IPS-11a (cell line): ENCODE data around the gene REEP1.

ENCODE experiments used
- H3K4me3 ChIP-seq: one replicate; pipeline ENCODE4 v1.5.1; 2013; ENCODE audit warnings: low read depth, low read length, control low read depth

REEP1 gene

GRCh38 chr2:86308356-86308755 is 29.1 kb downstream of the REEP1 start:
- H3K4me3 ChIP-seq = no peak overlapping the region

- no peak overlapping the region for H3K4me3 ChIP-seq
Observed at GRCh38 chr2:86307431-86307830, 30.0 kb downstream of the REEP1 start.

DNA sequence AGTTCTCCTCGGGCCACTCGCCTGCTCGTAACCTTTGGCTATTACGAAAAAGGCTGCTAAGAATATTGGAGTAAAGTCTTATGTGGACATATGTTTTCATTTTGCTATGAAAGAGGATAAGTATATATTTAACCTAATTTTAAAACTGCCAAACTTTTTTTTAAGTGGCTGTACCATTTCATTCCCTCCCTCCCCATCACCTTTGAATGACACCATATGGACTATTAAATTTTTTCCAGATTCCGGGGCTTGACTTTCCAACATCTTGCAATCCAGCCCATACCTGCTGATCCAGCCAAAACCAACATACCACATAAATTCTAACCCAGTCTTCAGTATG is 31.5 kb downstream of the REEP1 start:
- H3K4me3 ChIP-seq = no peak overlapping the region

- no peak overlapping the region for H3K4me3 ChIP-seq
Observed at GRCh38 chr2:86305195-86305914, 32.1 kb downstream of the REEP1 start.

GRCh38 chr2:86304416-86304815 is 33.0 kb downstream of the REEP1 start:
- H3K4me3 ChIP-seq = no peak overlapping the region

GRCh38 chr2:86302320-86302719 is 35.1 kb downstream of the REEP1 start:
- H3K4me3 ChIP-seq = no peak overlapping the region

DNA sequence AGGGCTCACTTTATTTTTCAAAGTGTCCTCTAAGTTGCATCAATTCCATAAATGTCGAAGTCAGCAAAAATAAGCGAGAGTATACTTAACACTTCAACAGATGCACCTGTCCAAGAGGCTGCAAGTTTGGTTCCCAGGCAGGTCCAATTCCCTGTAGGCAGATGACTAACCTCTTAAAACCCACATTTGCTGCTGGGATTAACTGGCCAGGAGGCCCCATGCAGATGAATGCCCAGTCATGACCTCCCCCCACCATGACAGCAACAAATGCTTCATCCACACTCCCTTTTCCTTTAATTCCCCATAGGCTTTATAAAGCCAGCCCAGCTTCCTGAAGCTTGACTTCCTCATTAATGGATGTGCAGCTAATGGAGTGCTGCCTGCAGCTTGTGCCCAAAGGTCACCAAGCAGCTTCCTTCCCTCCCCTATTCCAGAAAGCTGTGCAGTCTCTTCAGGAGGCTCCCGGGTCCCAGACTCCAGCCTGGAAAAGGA is 35.7 kb downstream of the REEP1 start:
- no peak overlapping the region for H3K4me3 ChIP-seq

GRCh38 chr2:86301009-86301408 is 36.4 kb downstream of the REEP1 start:
- no peak overlapping the region for H3K4me3 ChIP-seq

GRCh38 chr2:86300496-86300895 is 36.9 kb downstream of the REEP1 start:
- H3K4me3 ChIP-seq = no peak overlapping the region

GRCh38 chr2:86298411-86299390 is 38.7 kb downstream of the REEP1 start:
- no peak overlapping the region for H3K4me3 ChIP-seq

- H3K4me3 ChIP-seq = no peak overlapping the region
Observed at GRCh38 chr2:86297382-86298147, 39.9 kb downstream of the REEP1 start.

DNA sequence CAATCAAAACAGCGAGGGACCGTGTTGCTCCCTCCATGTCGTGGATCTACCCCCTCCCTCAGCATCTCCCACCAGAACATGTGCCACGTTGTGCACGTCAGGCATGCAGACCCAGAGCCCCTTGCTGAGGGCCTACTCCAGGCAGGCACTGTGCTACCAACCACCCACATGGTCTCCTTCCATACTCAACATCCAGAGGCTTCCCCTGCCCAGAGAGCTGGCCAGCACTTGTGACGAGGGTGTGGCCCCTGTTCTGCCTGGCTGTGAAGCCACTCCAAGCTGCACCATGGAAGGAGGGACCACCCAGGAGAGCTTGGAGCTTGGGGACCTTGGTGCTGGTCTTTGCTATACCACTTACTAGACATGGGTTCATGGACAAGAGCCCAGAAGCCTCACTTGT is 40.5 kb downstream of the REEP1 start:
- H3K4me3 ChIP-seq = no peak overlapping the region

DNA sequence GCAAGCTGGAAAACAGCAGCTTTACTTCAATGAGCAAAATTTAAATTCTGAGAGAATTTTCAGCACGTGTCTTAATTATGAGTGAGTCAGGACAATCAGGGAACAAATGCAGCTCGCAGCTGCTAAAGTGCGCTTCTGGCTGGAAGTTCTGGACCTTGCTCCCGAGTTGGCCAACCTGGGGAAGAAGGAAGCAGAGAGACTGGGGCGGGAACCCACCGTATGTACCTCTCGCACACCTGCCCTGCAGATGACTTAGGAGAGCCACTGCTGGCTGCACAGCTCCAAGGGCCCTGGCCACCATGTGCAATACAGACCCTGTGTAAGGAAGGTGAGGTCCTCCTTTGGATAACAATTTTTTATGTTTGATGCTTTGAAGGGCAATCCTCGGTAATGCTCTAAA is 42.4 kb downstream of the REEP1 start:
- H3K4me3 ChIP-seq = no peak overlapping the region

GRCh38 chr2:86293612-86294011 is 43.8 kb downstream of the REEP1 start:
- no peak overlapping the region for H3K4me3 ChIP-seq

DNA sequence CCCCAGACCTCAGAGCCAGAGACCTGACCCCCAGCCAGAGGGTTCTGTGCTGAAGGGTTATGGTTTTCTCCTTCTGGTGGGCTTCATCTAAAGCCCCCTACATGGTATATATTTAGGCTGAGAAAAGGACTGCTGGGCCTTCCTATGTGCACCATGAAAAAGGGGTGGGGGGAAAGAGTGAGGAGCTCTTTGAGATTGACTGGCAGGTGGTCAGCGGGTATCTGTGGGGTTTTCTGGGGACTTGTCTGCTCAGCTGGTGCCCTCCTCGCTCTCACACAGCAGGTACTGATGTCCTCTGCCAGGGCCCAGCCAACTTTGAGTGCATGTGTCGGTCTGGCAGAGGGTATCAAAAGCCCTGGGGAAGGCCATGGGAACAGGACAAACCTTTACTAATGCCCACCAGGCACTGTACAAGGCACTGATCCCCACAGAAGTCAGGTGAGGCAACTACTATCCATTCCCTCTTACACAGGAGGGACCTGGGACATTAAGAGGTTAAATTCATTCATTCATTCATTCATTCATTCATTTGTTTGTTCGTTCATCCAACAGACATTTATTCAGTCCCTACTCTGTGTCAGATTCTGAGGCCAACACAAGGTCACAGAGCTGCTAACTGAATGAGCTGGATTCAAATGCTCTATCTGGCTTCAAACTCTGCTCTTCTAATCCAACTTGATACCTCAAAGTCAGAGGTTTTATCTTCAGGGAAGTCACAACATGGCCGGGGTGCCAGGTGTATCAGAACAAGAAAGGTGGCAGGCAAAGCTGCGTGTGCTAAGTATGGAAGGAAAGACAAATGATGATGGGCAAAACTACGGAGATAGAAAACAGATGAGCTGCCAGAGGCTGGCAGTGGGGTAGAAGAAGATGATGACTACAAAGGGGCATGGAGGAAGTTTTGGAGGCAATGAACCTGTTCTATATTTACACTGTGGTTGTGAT is 44.6 kb downstream of the REEP1 start:
- H3K4me3 ChIP-seq = no peak overlapping the region

GRCh38 chr2:86291328-86291662 is 46.1 kb downstream of the REEP1 start:
- H3K4me3 ChIP-seq = no peak overlapping the region

DNA sequence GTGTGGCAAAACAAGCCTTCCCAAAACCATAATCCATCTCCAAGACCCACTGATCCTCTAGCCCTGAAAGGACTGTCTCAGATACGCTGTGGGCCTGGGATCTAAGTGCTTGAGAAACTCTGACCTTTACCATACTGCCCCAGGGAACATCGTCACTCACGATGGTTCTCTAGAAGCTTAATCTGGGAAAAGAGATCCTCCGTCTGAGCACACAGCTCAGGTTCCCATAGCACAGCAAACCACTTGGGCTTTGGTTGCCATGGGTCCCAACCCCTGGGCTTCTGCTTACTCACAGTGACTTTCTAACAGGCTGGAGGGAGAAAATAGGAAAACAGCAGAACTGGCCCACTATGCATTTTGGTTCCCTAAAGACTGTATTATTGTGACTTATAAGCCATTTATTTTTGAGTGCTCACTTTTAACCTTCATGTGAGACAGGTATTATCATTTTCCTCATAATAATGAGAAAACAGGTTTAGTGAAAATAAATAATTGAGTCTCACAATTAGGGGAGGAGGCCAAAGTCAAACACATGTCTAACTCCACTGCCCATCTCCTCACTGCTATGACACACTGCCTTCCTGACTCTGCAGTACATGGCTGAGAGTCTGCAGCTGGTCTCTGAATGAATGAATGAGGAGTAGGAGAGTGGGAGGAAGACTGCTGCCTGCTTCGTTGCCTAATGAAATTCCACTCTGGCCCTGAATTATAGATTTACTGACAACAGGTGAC is 46.7 kb downstream of the REEP1 start:
- no peak overlapping the region for H3K4me3 ChIP-seq

DNA sequence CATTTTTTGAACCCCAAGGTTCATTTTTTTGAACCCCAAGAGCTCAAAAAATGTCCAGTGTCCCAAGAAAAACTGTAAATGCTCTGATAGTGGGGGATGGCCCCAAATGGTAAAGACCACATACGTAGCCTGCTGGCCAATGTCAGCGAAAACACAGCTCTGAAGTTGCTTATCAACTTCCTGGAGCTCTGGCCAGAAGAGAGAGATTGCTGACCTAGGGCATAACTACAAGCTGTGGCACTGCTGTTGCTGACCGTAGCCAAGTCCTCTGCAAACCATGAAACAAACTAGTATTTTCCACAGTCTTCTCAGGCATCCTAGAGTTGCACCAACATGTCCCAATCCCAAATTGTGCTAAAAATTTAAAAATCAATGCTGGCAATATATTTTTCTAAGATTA is 50.9 kb downstream of the REEP1 start:
- H3K4me3 ChIP-seq = no peak overlapping the region

GRCh38 chr2:86285981-86286380 is 51.4 kb downstream of the REEP1 start:
- H3K4me3 ChIP-seq = no peak overlapping the region

DNA sequence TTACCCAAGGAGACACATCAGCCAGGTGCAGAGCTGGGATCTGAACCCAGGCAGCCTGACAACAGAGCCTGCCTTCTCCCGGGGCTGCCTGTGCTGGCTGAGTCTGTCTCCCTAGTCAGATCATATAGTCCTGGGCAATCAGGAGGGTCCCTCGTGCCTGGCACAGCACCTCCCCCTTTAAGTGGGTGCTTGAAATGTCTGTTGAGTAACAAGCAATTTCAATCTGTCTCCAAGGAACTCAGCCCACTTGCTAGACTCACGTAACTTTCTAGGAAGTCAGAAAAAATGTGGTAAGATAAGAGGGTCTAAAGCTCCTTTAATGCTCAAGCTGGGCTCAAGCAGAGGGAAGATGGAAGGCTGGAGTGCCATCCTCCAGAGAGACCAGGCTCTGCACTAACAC is 51.9 kb downstream of the REEP1 start:
- no peak overlapping the region for H3K4me3 ChIP-seq
